ENCODE measurements around the gene MAOA.

MAOA gene

DNA sequence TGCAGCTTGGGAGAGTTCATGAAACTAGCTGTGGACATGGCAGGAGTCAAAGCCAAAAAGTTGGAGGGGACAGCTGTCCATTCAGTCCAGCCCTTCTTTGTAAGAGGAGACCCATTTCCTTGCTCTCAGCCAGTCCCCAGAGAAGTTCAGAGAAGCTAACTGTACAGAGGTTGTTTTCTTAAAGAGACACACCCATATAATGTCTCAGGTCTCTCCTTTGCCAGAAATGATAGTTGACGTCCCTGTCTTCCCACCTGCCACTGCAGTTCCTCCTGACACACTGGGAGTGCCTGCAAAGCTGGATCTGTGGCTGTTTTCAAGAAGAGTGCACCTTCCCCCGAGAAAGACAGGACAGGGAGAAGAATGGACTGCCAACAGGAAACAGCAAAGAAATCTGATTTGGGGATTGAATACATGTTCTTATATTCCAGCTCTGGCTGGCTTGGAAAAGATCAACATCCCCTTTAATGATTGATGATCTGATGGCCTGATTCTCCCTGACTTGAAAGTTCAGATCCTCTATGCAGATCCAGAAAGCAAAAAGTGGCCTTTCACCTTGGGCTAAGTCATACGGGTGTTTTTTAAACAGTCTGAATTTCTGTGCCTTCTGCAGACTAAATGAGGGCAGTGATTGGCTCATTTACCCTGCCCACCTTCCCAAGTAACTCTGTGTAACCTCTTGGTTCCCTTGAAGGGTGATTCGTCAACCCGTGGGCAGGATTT, 87.2 kb downstream of the MAOA start:
- H3K4me3 ChIP-seq (ENCODE audit: low read length), result no peak overlapping the region
- no peak for TF ChIP-seq ZNF274 (IDR thresholded peaks at IDR 0.05; ENCODE audit: low read depth, low read length)

DNA sequence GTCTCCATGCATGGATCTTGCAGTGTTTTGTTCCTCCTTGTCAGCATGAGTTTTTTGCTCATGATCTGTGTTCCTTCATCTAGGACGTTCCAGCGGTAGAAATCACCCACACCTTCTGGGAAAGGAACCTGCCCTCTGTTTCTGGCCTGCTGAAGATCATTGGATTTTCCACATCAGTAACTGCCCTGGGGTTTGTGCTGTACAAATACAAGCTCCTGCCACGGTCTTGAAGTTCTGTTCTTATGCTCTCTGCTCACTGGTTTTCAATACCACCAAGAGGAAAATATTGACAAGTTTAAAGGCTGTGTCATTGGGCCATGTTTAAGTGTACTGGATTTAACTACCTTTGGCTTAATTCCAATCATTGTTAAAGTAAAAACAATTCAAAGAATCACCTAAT, 88.2 kb downstream of the MAOA start:
- TF ChIP-seq ZNF274 (IDR thresholded peaks at IDR 0.05; ENCODE audit: low read depth, low read length), result no peak
- no peak overlapping the region for H3K4me3 ChIP-seq (ENCODE audit: low read length)

DNA sequence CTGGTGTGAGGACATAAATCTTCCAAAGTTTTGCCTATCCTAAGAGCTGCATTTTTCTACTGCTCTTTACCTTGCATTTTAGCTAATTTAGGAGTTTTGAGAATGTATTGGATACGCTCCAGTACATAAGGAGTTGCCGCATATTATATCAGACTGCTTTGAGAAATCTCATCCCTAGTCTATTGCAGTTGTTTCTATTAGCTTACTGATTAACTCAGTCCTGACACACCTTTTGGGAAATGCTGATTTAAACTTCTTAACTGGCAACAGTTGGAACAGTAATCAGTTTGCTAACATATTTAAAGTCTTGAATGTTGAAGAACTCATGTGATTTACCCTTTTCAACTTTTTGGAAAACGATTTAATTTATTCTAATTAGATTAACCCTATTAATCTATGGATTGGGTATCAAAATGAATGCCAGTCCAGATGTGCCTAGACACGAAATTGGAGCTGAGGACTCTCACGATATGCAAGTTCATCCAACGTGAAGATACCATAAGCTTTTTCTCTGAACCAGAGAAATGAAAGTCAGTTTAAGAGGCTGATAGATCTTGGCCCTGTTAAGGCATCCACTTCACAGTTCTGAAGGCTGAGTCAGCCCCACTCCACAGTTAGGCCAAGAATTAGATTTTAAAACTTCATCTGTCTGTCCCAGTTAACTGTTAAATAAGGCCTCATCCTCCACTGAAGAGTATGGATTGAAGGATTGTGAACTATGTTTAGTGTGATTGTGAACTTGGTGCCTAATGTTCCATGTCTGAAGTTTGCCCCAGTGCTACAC, 90.0 kb downstream of the MAOA start:
- H3K4me3 ChIP-seq (ENCODE audit: low read length), result no peak overlapping the region
- TF ChIP-seq ZNF274 (IDR thresholded peaks at IDR 0.05; ENCODE audit: low read depth, low read length), result no peak

DNA sequence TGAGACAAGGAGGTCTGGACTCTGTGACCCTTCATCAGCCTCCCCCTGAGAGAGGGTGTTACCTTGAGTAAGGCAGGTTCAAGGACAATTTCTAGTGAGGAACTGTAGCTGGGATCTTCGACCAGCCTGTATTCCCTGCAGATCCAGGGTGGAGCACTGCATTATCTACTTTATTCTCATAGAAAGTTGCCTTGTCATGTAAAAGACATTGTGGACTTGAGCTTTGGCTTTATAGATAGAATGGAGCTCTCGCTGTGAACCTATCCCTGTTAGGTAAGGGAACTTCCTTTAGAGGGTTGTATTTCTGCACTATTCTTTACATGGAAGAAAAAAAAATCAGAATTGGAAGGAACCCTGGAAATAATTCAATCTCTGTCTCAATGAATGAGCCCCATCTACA, 91.4 kb downstream of the MAOA start:
- no peak for TF ChIP-seq ZNF274 (IDR thresholded peaks at IDR 0.05; ENCODE audit: low read depth, low read length)
- no peak overlapping the region for H3K4me3 ChIP-seq (ENCODE audit: low read length)

DNA sequence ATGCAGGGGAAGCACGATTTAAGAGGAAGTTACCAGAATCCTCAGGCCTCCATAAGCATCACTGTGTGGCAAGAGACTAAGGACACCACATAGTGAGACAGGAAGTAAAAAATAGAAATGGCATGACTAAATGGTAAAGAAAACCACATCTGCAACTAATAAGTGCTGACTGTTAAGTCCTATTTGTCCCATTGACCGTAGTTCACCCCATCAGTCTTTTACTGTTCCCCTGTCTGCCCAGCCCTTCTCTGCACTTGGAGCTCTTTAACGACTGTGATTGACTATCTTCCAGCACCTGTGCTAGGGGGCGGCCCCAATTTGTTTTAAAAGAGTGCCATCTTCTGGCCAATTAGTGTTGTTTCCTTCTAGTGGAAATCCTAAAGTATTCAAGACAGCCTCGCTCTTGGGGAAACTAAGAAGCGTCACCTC, 94.2 kb downstream of the MAOA start:
- no peak overlapping the region for H3K4me3 ChIP-seq (ENCODE audit: low read length)
- no peak for TF ChIP-seq ZNF274 (IDR thresholded peaks at IDR 0.05; ENCODE audit: low read depth, low read length)

DNA sequence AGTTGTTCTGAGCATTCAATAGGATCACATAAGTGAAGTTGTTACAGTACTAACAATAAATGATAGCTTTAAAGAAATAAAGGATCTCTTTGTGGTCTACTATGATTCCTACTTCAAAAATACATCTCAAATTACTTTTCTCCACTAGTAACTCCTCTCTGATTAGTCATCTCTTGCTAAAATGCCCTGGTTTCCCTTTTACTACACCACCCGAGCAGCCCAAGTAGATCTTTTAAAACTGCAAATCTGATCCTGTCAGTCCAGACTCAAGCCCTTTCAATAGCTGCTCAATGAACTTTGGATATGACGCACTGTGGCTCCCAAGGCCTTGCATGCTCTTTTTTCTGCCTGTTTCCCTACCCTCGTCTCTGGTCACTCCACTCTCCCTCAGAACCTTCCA, 97.5 kb downstream of the MAOA start:
- TF ChIP-seq ZNF274 (IDR thresholded peaks at IDR 0.05; ENCODE audit: low read depth, low read length), result no peak
- H3K4me3 ChIP-seq (ENCODE audit: low read length), result no peak overlapping the region

DNA sequence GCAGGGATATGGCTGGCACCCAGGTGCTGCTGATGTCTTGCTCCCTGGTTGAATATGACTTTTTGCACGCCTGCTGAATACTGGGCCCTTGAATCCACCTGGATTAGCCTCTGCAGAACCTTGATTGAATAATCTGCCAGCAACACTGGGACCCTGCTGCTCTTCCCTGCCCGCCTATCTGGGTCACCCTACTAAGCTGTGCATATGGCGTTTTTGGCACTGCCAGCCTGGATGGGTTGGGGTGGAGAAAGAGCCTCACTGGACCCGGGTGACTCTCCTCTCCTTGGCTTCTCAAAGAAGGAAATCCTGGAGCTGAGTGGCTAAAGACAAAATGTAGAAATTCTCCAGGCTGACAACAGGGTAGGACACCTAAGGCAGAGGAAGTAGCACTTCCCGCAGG, 100.0 kb downstream of the MAOA start:
- no peak for TF ChIP-seq ZNF274 (IDR thresholded peaks at IDR 0.05; ENCODE audit: low read depth, low read length)
- H3K4me3 ChIP-seq (ENCODE audit: low read length), result no peak overlapping the region

DNA sequence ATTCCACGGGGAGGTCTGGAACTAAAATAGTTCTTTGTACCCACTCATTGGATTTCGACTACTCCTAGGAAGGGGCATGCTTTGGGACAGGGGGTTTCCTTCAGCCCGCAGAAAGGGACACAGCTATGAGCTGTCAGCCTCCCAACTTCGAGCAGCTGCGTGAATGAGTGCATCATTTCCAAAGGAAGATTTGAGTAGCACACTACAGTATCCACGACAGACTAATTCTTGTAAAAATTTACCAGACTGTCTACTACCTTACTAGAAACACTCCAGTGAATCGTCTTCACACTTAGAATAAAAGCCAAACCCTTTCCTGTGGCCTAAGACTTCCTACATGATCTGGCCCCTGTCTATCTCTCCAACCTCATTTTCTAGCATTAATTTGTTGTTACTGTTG, 101.9 kb downstream of the MAOA start:
- no peak overlapping the region for H3K4me3 ChIP-seq (ENCODE audit: low read length)
- no peak for TF ChIP-seq ZNF274 (IDR thresholded peaks at IDR 0.05; ENCODE audit: low read depth, low read length)

DNA sequence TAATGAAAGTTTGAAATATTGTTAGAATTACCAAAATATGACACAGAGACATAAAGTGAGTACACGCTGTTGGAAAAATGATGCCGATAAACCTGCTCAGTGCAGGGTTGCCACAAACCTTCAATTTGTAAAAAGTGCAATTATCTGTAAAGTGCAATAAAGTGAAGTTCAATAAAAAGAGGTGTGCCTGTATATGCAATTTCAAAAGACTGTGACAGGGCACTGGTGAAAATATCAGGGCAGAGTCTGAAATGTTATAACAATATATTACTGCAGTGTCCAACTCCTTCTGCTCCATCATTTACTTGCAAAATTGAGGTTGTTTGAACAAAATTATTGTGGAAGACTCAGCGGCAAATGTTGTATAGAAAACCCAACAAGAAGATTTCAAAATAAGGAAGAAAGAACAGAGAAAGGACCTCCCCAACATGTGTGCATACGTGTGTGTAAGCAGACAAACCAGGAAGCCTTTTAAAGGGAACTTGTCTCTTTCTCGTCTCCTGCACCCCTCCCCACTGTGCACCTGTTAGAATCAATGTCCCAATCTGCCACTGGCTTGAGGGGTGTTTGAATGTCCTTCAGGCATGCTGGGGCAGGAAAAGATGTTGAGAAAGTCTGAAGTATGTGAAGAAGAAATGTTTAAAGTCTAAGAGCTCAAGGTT, 130.0 kb downstream of the MAOA start:
- no peak overlapping the region for H3K4me3 ChIP-seq (ENCODE audit: low read length)
- no peak for TF ChIP-seq ZNF274 (IDR thresholded peaks at IDR 0.05; ENCODE audit: low read depth, low read length)

Data from GM08714 (cell line).